ENCODE measurements around the gene WDR62. TPM values are rescaled to one million over a fixed set of nuclear protein-coding genes. Genes with fewer than 3 reads are reported as not detected.

Gene WDR62
- total RNA-seq (2022) (25.5 and 29.6 TPM in 2 replicates), Bru-seq, nascent RNA (percentile 75 among the genes with signal in this experiment), BruChase-seq, experiment 1, labeled RNA remaining after a 6-hour chase (percentile 69 among the genes with signal in this experiment), BruChase-seq, experiment 2, labeled RNA remaining after a 2-hour chase (percentile 74 among the genes with signal in this experiment)
- long read RNA-seq, full-length matches to known transcripts: 6 of 30 reads
- long read RNA-seq, partial matches to known transcripts: 16 of 30 reads
- long read RNA-seq, other reads (novel, unspliced or antisense): 8 of 30 reads

DNA sequence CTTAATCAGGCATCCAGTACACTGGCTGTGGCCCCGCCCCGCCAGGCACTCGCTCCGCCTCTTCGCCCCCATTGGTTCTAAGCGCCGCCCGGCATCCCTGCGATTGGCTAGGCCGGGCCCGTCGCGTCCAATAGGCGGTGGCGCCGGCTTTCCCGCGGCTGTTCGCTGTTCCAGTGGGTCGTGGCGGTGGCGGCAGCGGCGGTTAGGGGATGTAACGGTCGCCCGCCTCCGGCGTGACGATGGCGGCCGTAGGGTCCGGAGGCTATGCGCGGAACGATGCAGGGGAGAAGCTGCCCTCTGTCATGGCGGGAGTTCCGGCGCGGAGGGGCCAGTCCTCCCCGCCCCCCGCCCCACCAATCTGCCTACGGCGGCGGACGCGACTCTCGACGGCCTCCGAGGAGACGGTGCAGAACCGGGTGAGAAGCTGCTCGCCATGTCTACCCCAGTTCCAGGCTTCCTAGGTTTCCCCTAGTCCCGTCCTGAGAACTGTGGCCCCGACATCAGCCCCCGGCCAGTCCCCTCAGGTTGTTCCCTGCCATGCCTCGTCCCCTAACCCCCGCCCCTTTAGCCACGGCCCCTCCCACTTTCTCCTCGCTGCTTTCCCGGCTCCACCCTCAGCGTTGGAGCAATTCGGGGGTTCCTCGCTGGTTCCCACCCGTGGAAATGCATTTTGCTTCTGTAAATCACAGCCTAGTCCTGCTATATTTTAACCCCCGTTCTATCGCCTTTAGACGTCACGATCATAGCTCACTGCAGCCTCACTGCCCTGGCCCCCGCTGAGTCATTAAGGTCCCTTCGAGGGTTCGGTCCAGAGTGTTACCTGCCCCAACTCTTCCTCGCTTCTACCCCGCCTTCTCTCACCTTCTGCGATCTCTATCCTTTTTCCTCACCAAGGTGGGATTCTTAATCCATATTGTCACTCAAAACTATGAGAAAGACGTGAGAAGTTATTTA is at the start of gene WDR62:
Gene WDR62 (plus strand): TSS at position 165 of the 954 bp plus-strand sequence. CDS start 75 bp downstream, at position 240.
- DNase-seq: peak; percentile 98
- H3K36me3 Mint-ChIP-seq (ENCODE audit: insufficient read depth, unreplicated experiment): peaks cover 39% of the 10 kb centered on the region
- H3K27me3 Mint-ChIP-seq (ENCODE audit: unreplicated experiment): no peaks in the 10 kb centered on the region
- H3K4me3 Mint-ChIP-seq (ENCODE audit: low read depth, unreplicated experiment): peak within 1 kb of the TSS; percentile 77
- H3K27ac Mint-ChIP-seq (ENCODE audit: unreplicated experiment): peak within 1 kb of the TSS; percentile 40
- intact Hi-C loops (cut with micrococcal nuclease; ENCODE audit: unreplicated experiment): loop anchor here (5.0 kb wide), 1 partner anchor 43 kb away; the partner anchor contains the start of gene ALKBH6
- peaks cover 28% of the 10 kb centered on the region for H3K4me1 Mint-ChIP-seq (ENCODE audit: low read depth, unreplicated experiment)
- BruUV-seq (replicated peaks): no TSS peak
- CTCF ChIA-PET: interaction anchor here (0.7 to 1.0 kb wide), 5 partner anchors 41 to 1823 kb away, joined by 3 to 7 read pairs (median 3); partner anchors contain the start of genes ALKBH6 and SYNE4
- TF ChIP-seq, protein P1, sequence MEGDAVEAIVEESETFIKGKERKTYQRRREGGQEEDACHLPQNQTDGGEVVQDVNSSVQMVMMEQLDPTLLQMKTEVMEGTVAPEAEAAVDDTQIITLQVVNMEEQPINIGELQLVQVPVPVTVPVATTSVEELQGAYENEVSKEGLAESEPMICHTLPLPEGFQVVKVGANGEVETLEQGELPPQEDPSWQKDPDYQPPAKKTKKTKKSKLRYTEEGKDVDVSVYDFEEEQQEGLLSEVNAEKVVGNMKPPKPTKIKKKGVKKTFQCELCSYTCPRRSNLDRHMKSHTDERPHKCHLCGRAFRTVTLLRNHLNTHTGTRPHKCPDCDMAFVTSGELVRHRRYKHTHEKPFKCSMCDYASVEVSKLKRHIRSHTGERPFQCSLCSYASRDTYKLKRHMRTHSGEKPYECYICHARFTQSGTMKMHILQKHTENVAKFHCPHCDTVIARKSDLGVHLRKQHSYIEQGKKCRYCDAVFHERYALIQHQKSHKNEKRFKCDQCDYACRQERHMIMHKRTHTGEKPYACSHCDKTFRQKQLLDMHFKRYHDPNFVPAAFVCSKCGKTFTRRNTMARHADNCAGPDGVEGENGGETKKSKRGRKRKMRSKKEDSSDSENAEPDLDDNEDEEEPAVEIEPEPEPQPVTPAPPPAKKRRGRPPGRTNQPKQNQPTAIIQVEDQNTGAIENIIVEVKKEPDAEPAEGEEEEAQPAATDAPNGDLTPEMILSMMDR (IDR thresholded peaks at IDR 0.05; ENCODE audit: unreplicated experiment): no peak
- H3K9me3 Mint-ChIP-seq (ENCODE audit: low read depth, unreplicated experiment): no peaks in the 10 kb centered on the region

DNA sequence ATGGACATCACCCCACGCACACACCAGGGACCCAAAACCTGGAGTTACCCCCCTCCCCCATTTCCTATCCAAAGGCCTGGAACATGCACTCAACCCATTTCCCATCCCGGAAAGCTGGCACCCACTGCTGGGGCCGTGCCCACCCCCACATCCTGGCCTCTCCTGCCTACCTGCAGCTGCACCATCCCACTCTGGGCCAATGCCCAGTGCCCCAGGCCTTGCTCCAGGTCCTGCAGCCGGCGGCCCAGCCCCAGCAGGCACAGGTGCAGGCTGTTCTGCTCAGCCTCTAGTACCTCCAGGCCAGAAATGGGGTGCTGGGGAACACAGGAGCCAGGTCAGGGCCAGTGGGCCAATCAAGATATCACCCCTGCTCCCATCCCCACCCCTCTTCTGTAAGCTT is 47.7 kb upstream of the WDR62 start:
- CTCF ChIA-PET: no interaction called here
- no peaks in the 10 kb centered on the region for H3K9me3 Mint-ChIP-seq (ENCODE audit: low read depth, unreplicated experiment)
- DNase-seq: no peak
- TF ChIP-seq, protein P1 (IDR thresholded peaks at IDR 0.05; ENCODE audit: unreplicated experiment): no peak
- peaks cover 46% of the 10 kb centered on the region for H3K36me3 Mint-ChIP-seq (ENCODE audit: insufficient read depth, unreplicated experiment)
- H3K27ac Mint-ChIP-seq (ENCODE audit: unreplicated experiment): no peak overlapping the region
- intact Hi-C loops (cut with micrococcal nuclease; ENCODE audit: unreplicated experiment): no loop called here
- H3K27me3 Mint-ChIP-seq (ENCODE audit: unreplicated experiment): no peaks in the 10 kb centered on the region
- H3K4me3 Mint-ChIP-seq (ENCODE audit: low read depth, unreplicated experiment): peak overlapping the region; percentile 85
- peaks cover 18% of the 10 kb centered on the region for H3K4me1 Mint-ChIP-seq (ENCODE audit: low read depth, unreplicated experiment)
- BruUV-seq (replicated peaks): no TSS peak

DNA sequence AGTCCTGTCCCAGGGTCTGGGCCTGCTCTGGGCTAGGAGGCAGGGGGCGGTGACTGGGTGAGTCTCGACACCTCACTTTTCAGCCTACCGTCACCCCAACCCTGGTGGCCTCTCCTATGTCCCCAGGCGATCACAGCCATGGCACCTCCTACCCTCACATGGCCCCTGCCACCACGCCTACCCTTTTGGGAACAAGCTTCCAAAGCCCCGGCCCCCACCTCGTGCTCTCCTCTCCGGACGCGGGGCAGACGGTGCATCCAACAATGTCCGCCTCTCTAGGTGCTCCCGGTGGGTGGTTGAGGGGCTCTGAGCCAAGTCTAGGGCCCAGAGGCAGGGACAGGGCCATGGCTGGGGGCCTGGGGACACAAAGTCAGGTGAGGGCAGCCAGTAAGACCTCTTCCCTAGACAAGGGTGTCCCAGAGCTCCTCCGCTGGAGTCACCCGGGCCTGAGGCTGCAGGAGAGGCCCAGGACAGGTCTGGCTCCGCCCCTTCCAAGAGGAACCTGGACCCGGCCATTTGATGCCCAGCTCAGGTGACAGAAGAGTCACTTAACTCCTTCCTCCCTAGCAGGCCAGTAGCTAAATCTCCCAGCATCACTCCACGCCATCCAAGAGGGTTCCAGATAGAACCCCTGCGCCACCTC is 46.2 kb upstream of the WDR62 start, which contains the start of gene SYNE4:
Gene SYNE4 (minus strand): TSS at position 478 of the 643 bp plus-strand sequence. CDS start 132 bp downstream, at position 346.
- H3K27me3 Mint-ChIP-seq (ENCODE audit: unreplicated experiment): no peaks in the 10 kb centered on the region
- no TSS peak for BruUV-seq (replicated peaks)
- peak; percentile 82 for DNase-seq
- CTCF ChIA-PET: interaction anchor here (0.7 to 0.9 kb wide), 2 partner anchors 13 to 46 kb away, joined by 3 read pairs; partner anchors contain the start of gene THAP8
- H3K27ac Mint-ChIP-seq (ENCODE audit: unreplicated experiment): peak within 1 kb of the TSS; percentile 81
- intact Hi-C loops (cut with micrococcal nuclease; ENCODE audit: unreplicated experiment): no loop called here
- no peaks in the 10 kb centered on the region for H3K9me3 Mint-ChIP-seq (ENCODE audit: low read depth, unreplicated experiment)
- H3K4me3 Mint-ChIP-seq (ENCODE audit: low read depth, unreplicated experiment): peak within 1 kb of the TSS; percentile 85
- H3K4me1 Mint-ChIP-seq (ENCODE audit: low read depth, unreplicated experiment): peaks cover 23% of the 10 kb centered on the region
- TF ChIP-seq, protein P1 (IDR thresholded peaks at IDR 0.05; ENCODE audit: unreplicated experiment): no peak
- H3K36me3 Mint-ChIP-seq (ENCODE audit: insufficient read depth, unreplicated experiment): peaks cover 45% of the 10 kb centered on the region

DNA sequence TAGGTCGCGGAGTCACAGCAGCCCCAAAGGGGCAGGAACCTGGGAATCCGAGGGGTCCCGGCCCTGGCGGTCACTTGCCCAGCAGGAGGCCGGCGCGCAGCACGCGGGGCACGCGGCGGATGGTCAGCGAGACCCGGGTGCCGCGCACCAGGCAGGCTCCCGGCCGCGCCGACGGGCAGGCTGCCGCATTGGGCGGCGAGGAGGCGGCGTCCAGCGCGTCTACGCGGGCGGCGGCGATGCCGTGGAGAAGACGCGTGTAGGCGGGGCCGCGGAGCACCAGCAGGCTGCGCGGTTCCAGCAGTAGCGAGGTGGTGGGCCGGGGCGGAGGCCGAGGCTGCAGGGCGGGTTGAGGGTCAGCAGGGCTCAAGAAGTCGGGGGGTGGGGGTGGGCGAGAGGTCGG is 45.5 kb upstream of the WDR62 start:
- no peaks in the 10 kb centered on the region for H3K9me3 Mint-ChIP-seq (ENCODE audit: low read depth, unreplicated experiment)
- BruUV-seq (replicated peaks): no TSS peak
- DNase-seq: peak; percentile 75

More for the DNA sequence above, 45.5 kb upstream of the WDR62 start:
- H3K4me3 Mint-ChIP-seq (ENCODE audit: low read depth, unreplicated experiment): peak overlapping the region; percentile 85
- peak overlapping the region; percentile 81 for H3K27ac Mint-ChIP-seq (ENCODE audit: unreplicated experiment)
- CTCF ChIA-PET: no interaction called here
- H3K4me1 Mint-ChIP-seq (ENCODE audit: low read depth, unreplicated experiment): peaks cover 27% of the 10 kb centered on the region
- H3K36me3 Mint-ChIP-seq (ENCODE audit: insufficient read depth, unreplicated experiment): peaks cover 52% of the 10 kb centered on the region
- intact Hi-C loops (cut with micrococcal nuclease; ENCODE audit: unreplicated experiment): no loop called here
- TF ChIP-seq, protein P1 (IDR thresholded peaks at IDR 0.05; ENCODE audit: unreplicated experiment): no peak
- H3K27me3 Mint-ChIP-seq (ENCODE audit: unreplicated experiment): no peaks in the 10 kb centered on the region
